Calu3 (cell line): ENCODE data around the gene ERLEC1. TPM values are rescaled to one million over a fixed set of nuclear protein-coding genes. Genes with fewer than 3 reads are reported as not detected.
"Not testable (repeated sequence)": the region's sequence is repeated elsewhere in the genome, so short reads cannot be mapped to it uniquely, and the experiment has no call there.

Experiments
- BruUV-seq: library from RNA; stranded (reverse); fragments of 400-500 nt; replicated peaks from 2 replicates; lab custom pipeline; 2021; lab: Mats Ljungman, UMichigan
- CTCF ChIA-PET: fragments of 300-600 bp; sonication (Branson Sonifier 250); formaldehyde crosslinking; loops from one replicate; lab custom pipeline; 2022; ENCODE audit warnings: antibody characterized with exemption; lab: Charles Lee
- DNase-seq: peaks from one replicate; pipeline ENCODE4 v3.0.0; 2022
- H3K27ac Mint-ChIP-seq: one replicate; pipeline ENCODE4 v1.8.0; 2022; ENCODE audit warnings: mixed read lengths; ENCODE audit not compliant: unreplicated experiment
- H3K27me3 Mint-ChIP-seq: one replicate; pipeline ENCODE4 v1.8.0; 2022; ENCODE audit warnings: mixed read lengths; ENCODE audit not compliant: unreplicated experiment
- H3K36me3 Mint-ChIP-seq: one replicate; pipeline ENCODE4 v1.8.0; 2022; ENCODE audit warnings: mild to moderate bottlenecking, moderate library complexity, mixed read lengths; ENCODE audit not compliant: insufficient read depth, unreplicated experiment
- H3K4me1 Mint-ChIP-seq: one replicate; pipeline ENCODE4 v1.8.0; 2022; ENCODE audit warnings: mild to moderate bottlenecking, low read depth, mixed read lengths; ENCODE audit not compliant: unreplicated experiment
- H3K4me3 Mint-ChIP-seq: one replicate; pipeline ENCODE4 v1.8.0; 2022; ENCODE audit warnings: mild to moderate bottlenecking, low read depth, moderate library complexity, mixed read lengths; ENCODE audit not compliant: unreplicated experiment
- H3K9me3 Mint-ChIP-seq: one replicate; pipeline ENCODE4 v1.8.0; 2022; ENCODE audit warnings: low read depth, mixed read lengths; ENCODE audit not compliant: unreplicated experiment
- CTCF ChIP-seq: fragments of 200-600 bp; IDR thresholded peaks from one replicate; pipeline ENCODE4 v1.8.0; 2022; ENCODE audit warnings: antibody characterized with exemption; ENCODE audit not compliant: unreplicated experiment
- intact Hi-C: fragments of 100-400 bp; cut with micrococcal nuclease; formaldehyde crosslinking; loops from one replicate; pipeline ENCODE4 v1.10.0; 2022; ENCODE audit not compliant: unreplicated experiment
- total RNA-seq: library from RNA; stranded (reverse); gene quantifications from 2 replicates; pipeline ENCODE4 v1.2.3, GENCODE V29; 2022

Gene ERLEC1
- total RNA-seq, 1 experiment from 2014 or later = 51.9 TPM

GRCh38 chr2:53843595-53843994 lies 56.8 kb downstream of the ERLEC1 start:
- no peak overlapping the region for H3K27ac Mint-ChIP-seq
- DNase-seq = no peak
- no peak overlapping the region for H3K4me3 Mint-ChIP-seq
- H3K9me3 Mint-ChIP-seq = no peaks in the 10 kb centered on the region
- intact Hi-C loops = no loop called here
- H3K27me3 Mint-ChIP-seq = no peaks in the 10 kb centered on the region
- CTCF ChIA-PET = no interaction called here
- no peak for TF ChIP-seq CTCF
- H3K36me3 Mint-ChIP-seq = peaks cover 11% of the 10 kb centered on the region
- H3K4me1 Mint-ChIP-seq = no peaks in the 10 kb centered on the region
- no TSS peak for BruUV-seq

GRCh38 chr2:53848062-53848461 lies 61.2 kb downstream of the ERLEC1 start:
- H3K4me1 Mint-ChIP-seq = no peaks in the 10 kb centered on the region
- no peaks in the 10 kb centered on the region for H3K9me3 Mint-ChIP-seq
- DNase-seq = no peak
- peaks cover 11% of the 10 kb centered on the region for H3K36me3 Mint-ChIP-seq
- no peak overlapping the region for H3K4me3 Mint-ChIP-seq
- TF ChIP-seq CTCF = no peak
- CTCF ChIA-PET = no interaction called here
- no peak overlapping the region for H3K27ac Mint-ChIP-seq
- intact Hi-C loops = no loop called here
- BruUV-seq = no TSS peak
- H3K27me3 Mint-ChIP-seq = no peaks in the 10 kb centered on the region

- peaks cover 22% of the 10 kb centered on the region for H3K36me3 Mint-ChIP-seq
- CTCF ChIA-PET, H3K9me3 Mint-ChIP-seq, H3K27me3 Mint-ChIP-seq, H3K4me3 Mint-ChIP-seq, intact Hi-C loops, DNase-seq, BruUV-seq, H3K27ac Mint-ChIP-seq: not testable (repeated sequence)
- peaks cover 13% of the 10 kb centered on the region for H3K4me1 Mint-ChIP-seq
Observed at GRCh38 chr2:53851052-53851757, 64.4 kb downstream of the ERLEC1 start.

GRCh38 chr2:53852532-53852931 lies 65.7 kb downstream of the ERLEC1 start:
- no TSS peak for BruUV-seq
- Mint-ChIP-seq H3K36me3 (peaks cover 18% of the 10 kb centered on the region), H3K4me3 (no peak overlapping the region), H3K27me3 (no peaks in the 10 kb centered on the region), H3K27ac (no peak overlapping the region), H3K9me3 (no peaks in the 10 kb centered on the region), H3K4me1 (peaks cover 22% of the 10 kb centered on the region)
- intact Hi-C loops = no loop called here
- CTCF ChIA-PET = interaction anchor here (0.7 kb wide), 1 partner anchor 16 kb away, joined by 3 read pairs; no protein-coding TSS in a partner anchor
- DNase-seq = no peak
- no peak for TF ChIP-seq CTCF

- intact Hi-C loops = no loop called here
- H3K36me3 Mint-ChIP-seq = peaks cover 10% of the 10 kb centered on the region
Observed at GRCh38 chr2:53854678-53855077, 67.8 kb downstream of the ERLEC1 start.

More at GRCh38 chr2:53854678-53855077, 67.8 kb downstream of the ERLEC1 start:
- Mint-ChIP-seq H3K27me3 (no peaks in the 10 kb centered on the region), H3K9me3 (no peaks in the 10 kb centered on the region), H3K4me1 (peaks cover 22% of the 10 kb centered on the region), H3K4me3 (no peak overlapping the region), H3K27ac (no peak overlapping the region)
- no peak for DNase-seq
- BruUV-seq = no TSS peak
- TF ChIP-seq CTCF = no peak
- CTCF ChIA-PET = no interaction called here
